HCT116 (cell line): ENCODE data around the gene SLC6A11. TPM values are rescaled to one million over a fixed set of nuclear protein-coding genes. Genes with fewer than 3 reads are reported as not detected.

Source experiments
- ATAC-seq: fragments of 200-7000 bp; cut with Tn5 transposase; 2 replicates; pipeline ENCODE4 v1.9.1; 2020; ENCODE audit warnings: mild to moderate bottlenecking, moderate library complexity
- BruUV-seq: library from RNA; stranded (reverse); fragments of 400-500 nt; replicated peaks from 2 replicates; lab custom pipeline; 2021; lab: Mats Ljungman, UMichigan
- CTCF ChIA-PET: fragments of 300-600 bp; sonication (Branson Sonifier 250); formaldehyde crosslinking; loops from one replicate; lab custom pipeline; 2021; ENCODE audit warnings: antibody characterized with exemption; lab: Charles Lee
- POLR2A ChIA-PET: fragments of 300-600, 350-600 bp; sonication (Branson Sonifier 250); formaldehyde crosslinking; loops from one replicate; lab custom pipeline; 2021; ENCODE audit warnings: antibody characterized with exemption; lab: Charles Lee
- RAD21 ChIA-PET, 2 experiments: fragments of 300-600 bp; sonication (Branson Sonifier 250); formaldehyde crosslinking; loops; one replicate each; lab custom pipeline; 2023; ENCODE audit warnings: low total read pairs in 2 of 2; ENCODE audit not compliant: uncharacterized antibody in 2 of 2, unreplicated experiment in 2 of 2, low non-redundant PET in 1 of 2; lab: Charles Lee
- DNase-seq: peaks from one replicate; pipeline ENCODE4 v3.0.0-alpha.2; 2010; ENCODE audit warnings: low read depth, low spot score
- H2AFZ ChIP-seq: fragments of 200-600 bp; shearing (Covaris generic), sonication (generic); 2 replicates; pipeline ENCODE4 v1.6.1; 2017; ENCODE audit warnings: low read depth, mixed run types, mixed read lengths, antibody characterized with exemption, low read length; ENCODE audit not compliant: poor library complexity, severe bottlenecking
- H3K27ac ChIP-seq: 2 replicates; pipeline ENCODE4 v1.5.1; 2012; ENCODE audit warnings: low read depth, low read length
- H3K27me3 ChIP-seq: fragments of 200-600 bp; sonication (generic); 2 replicates; pipeline ENCODE4 v1.6.1; 2016; ENCODE audit warnings: mixed run types, low read length, mixed read lengths; ENCODE audit not compliant: insufficient read depth
- H3K36me3 ChIP-seq, 2 experiments: fragments of 200-500 bp in 1 of 2; fragments of 200-600 bp in 1 of 2; sonication (Bioruptor generic) in 1 of 2; sonication (generic) in 1 of 2; 2 replicates each; pipeline versions ENCODE4 v1.5.1 to v1.6.1; 2014 to 2016; ENCODE audit warnings: low read length in 2 of 2, inconsistent platforms in 1 of 2, mixed read lengths in 1 of 2, mixed run types in 1 of 2; ENCODE audit not compliant: insufficient read depth in 2 of 2, control insufficient read depth in 1 of 2
- H3K4me1 ChIP-seq, 2 experiments: fragments of 200-600 bp in 1 of 2; sonication (generic) in 1 of 2; 2 replicates each; pipeline versions ENCODE4 v1.5.1 to v1.6.1; 2012 to 2017; ENCODE audit warnings: low read length in 2 of 2, inconsistent platforms in 1 of 2, mild to moderate bottlenecking in 1 of 2, mixed read lengths in 1 of 2, mixed run types in 1 of 2, moderate library complexity in 1 of 2; ENCODE audit not compliant: insufficient read depth in 2 of 2, control insufficient read depth in 1 of 2
- H3K4me2 ChIP-seq: fragments of 200-600 bp; sonication (generic); 2 replicates; pipeline ENCODE4 v1.6.1; 2017; ENCODE audit warnings: mixed run types, low read length, mixed read lengths
- H3K4me3 ChIP-seq, 2 experiments: fragments of 200-600 bp in 1 of 2; sonication (generic) in 1 of 2; replicated peaks in 1 of 2; 2 replicates each; pipeline ENCODE4 v1.5.1; 2011 to 2016; ENCODE audit warnings: low read length in 2 of 2, control low read depth in 1 of 2, low read depth in 1 of 2, mild to moderate bottlenecking in 1 of 2, mixed read lengths in 1 of 2, mixed run types in 1 of 2
- H3K79me2 ChIP-seq: fragments of 200-600 bp; sonication (generic); 2 replicates; pipeline ENCODE4 v1.6.1; 2017; ENCODE audit warnings: mild to moderate bottlenecking, mixed run types, low read length, moderate library complexity, mixed read lengths; ENCODE audit not compliant: insufficient read depth
- H3K9ac ChIP-seq: fragments of 200-600 bp; sonication (generic); 2 replicates; pipeline ENCODE4 v1.6.1; 2016; ENCODE audit warnings: low read length, mixed read lengths
- H3K9me2 ChIP-seq: fragments of 200-600 bp; sonication (generic), shearing (Covaris generic); 2 replicates; pipeline ENCODE4 v1.6.1; 2017; ENCODE audit warnings: mixed run types, mild to moderate bottlenecking, moderate library complexity; ENCODE audit not compliant: insufficient read depth
- H3K9me3 ChIP-seq, 2 experiments: fragments of 200-500 bp in 1 of 2; fragments of 200-600 bp in 1 of 2; sonication (Bioruptor generic) in 1 of 2; sonication (generic) in 1 of 2; 2 replicates each; pipeline ENCODE4 v1.6.1; 2014 to 2017; ENCODE audit warnings: low read length in 2 of 2, mixed read lengths in 2 of 2, inconsistent platforms in 1 of 2, low read depth in 1 of 2, mild to moderate bottlenecking in 1 of 2, mixed run types in 1 of 2, moderate library complexity in 1 of 2; ENCODE audit not compliant: control insufficient read depth in 1 of 2, insufficient read depth in 1 of 2
- H4K20me1 ChIP-seq: fragments of 200-600 bp; sonication (generic), shearing (Covaris generic); 2 replicates; pipeline ENCODE4 v1.6.1; 2017; ENCODE audit warnings: mixed run types, mild to moderate bottlenecking, moderate library complexity; ENCODE audit not compliant: insufficient read depth
- CTCF ChIP-seq, 3 experiments: fragments of 200-600 bp in 1 of 3; sonication (generic) in 1 of 3; IDR thresholded peaks in 2 of 3; conservative IDR thresholded peaks in 1 of 3; 2 replicates each; pipeline ENCODE4 v1.5.1; 2012 to 2017; ENCODE audit warnings: low read depth in 2 of 3, low read length in 2 of 3, antibody characterized with exemption in 1 of 3, borderline replicate concordance in 1 of 3, control low read depth in 1 of 3, mild to moderate bottlenecking in 1 of 3, mixed read lengths in 1 of 3, mixed run types in 1 of 3, moderate library complexity in 1 of 3; ENCODE audit not compliant: insufficient read depth in 1 of 3
- EGR1 ChIP-seq: IDR thresholded peaks from 2 replicates; pipeline ENCODE4 v1.6.1; 2012; ENCODE audit warnings: low read depth
- ELF1 ChIP-seq: IDR thresholded peaks from 2 replicates; pipeline ENCODE4 v1.6.1; 2012; ENCODE audit warnings: low read depth, borderline replicate concordance
- EZH2 ChIP-seq: fragments of 200-600 bp; sonication (generic); IDR thresholded peaks from 2 replicates; pipeline ENCODE4 v1.6.1; 2017; ENCODE audit warnings: antibody characterized with exemption, mixed run types
- RAD21 ChIP-seq: IDR thresholded peaks from 2 replicates; pipeline ENCODE4 v1.6.1; 2012; ENCODE audit warnings: low read depth, mild to moderate bottlenecking
- REST ChIP-seq: IDR thresholded peaks from 2 replicates; pipeline ENCODE4 v1.6.1; 2012; ENCODE audit warnings: low read depth
- SP1 ChIP-seq: IDR thresholded peaks from 2 replicates; pipeline ENCODE4 v1.6.1; 2012; ENCODE audit warnings: low read depth
- TCF7L2 ChIP-seq: IDR thresholded peaks from 2 replicates; pipeline ENCODE4 v1.7.0; 2011; ENCODE audit warnings: borderline replicate concordance, inconsistent platforms; ENCODE audit not compliant: insufficient read depth, insufficient read length; ENCODE audit errors: extremely low read depth
- YY1 ChIP-seq: IDR thresholded peaks from 2 replicates; pipeline ENCODE4 v1.6.1; 2011; ENCODE audit warnings: low read length, low read depth, moderate library complexity, mild to moderate bottlenecking; ENCODE audit not compliant: insufficient replicate concordance; ENCODE audit errors: extremely low read depth
- ZBTB33 ChIP-seq: IDR thresholded peaks from 2 replicates; pipeline ENCODE4 v1.6.1; 2011; ENCODE audit warnings: mild to moderate bottlenecking, low read length, moderate library complexity; ENCODE audit not compliant: insufficient replicate concordance; ENCODE audit errors: extremely low read depth
- ZNF274 ChIP-seq: fragments of 200-500 bp; sonication (Bioruptor generic); IDR thresholded peaks from 2 replicates; pipeline ENCODE4 v1.6.1; 2014; ENCODE audit warnings: mild to moderate bottlenecking, low read depth, low read length, inconsistent platforms
- intact Hi-C: fragments of 100-400 bp; cut with micrococcal nuclease; formaldehyde crosslinking; loops from 2 replicates; pipeline ENCODE4 v1.10.0; 2022
- total RNA-seq: library from RNA; stranded (reverse); gene quantifications from one replicate; pipeline ENCODE4 v1.2.1, GENCODE V29; 2021; ENCODE audit not compliant: unreplicated experiment

SLC6A11 gene
- total RNA-seq, 1 experiment from 2014 or later, result not detected

- Histone ChIP-seq H3K79me2 (no peaks in the 10 kb centered on the region), H3K9me2 (no peaks in the 10 kb centered on the region), H4K20me1 (no peaks in the 10 kb centered on the region), H3K4me1 (no peaks in the 10 kb centered on the region), H3K27me3 (peaks cover 39% of the 10 kb centered on the region), H3K4me2 (no peak overlapping the region), H2AFZ (no peak overlapping the region), H3K9ac (no peak overlapping the region), H3K4me3 (no peak overlapping the region), H3K36me3 (no peaks in the 10 kb centered on the region), H3K9me3 (no peaks in the 10 kb centered on the region), H3K27ac (no peak overlapping the region)
- BruUV-seq, result no TSS peak
- RAD21 ChIA-PET, result no interaction called here
- TF ChIP-seq TCF7L2, result no peak
- TF ChIP-seq REST, result no peak
- no peak for TF ChIP-seq EGR1
- no peak for DNase-seq
- no peak for ATAC-seq
- intact Hi-C loops, result no loop called here
- CTCF ChIA-PET, result no interaction called here
- POLR2A ChIA-PET, result no interaction called here
Measured at GRCh38 chr3:10837849-10838248, 21.8 kb downstream of the SLC6A11 start.

- Histone ChIP-seq H3K4me1 (no peaks in the 10 kb centered on the region), H2AFZ (no peak overlapping the region), H3K36me3 (no peaks in the 10 kb centered on the region), H3K4me3 (no peak overlapping the region), H3K9me2 (no peaks in the 10 kb centered on the region), H4K20me1 (no peaks in the 10 kb centered on the region), H3K9me3 (no peaks in the 10 kb centered on the region), H3K27me3 (peaks cover 49% of the 10 kb centered on the region), H3K9ac (no peak overlapping the region), H3K27ac (no peak overlapping the region), H3K79me2 (no peaks in the 10 kb centered on the region), H3K4me2 (no peak overlapping the region)
- POLR2A ChIA-PET, result no interaction called here
- intact Hi-C loops, result no loop called here
- RAD21 ChIA-PET, result no interaction called here
- DNase-seq, result no peak
- no TSS peak for BruUV-seq
- CTCF ChIA-PET, result no interaction called here
- no peak for ATAC-seq
- TF ChIP-seq EGR1, result no peak
- TF ChIP-seq YY1, result no peak
- TF ChIP-seq EZH2, result no peak
- no peak for TF ChIP-seq RAD21
- TF ChIP-seq ZNF274, result no peak
- no peak for TF ChIP-seq ZBTB33
- TF ChIP-seq SP1, result no peak
- no peak for TF ChIP-seq CTCF (IDR thresholded peaks at IDR 0.05 in 2 of 3, conservative IDR thresholded peaks at IDR 0.05 in 1 of 3; ENCODE audit: borderline replicate concordance in 1 of 3, insufficient read depth in 1 of 3, low read depth in 2 of 3, low read length in 2 of 3)
- TF ChIP-seq ELF1, result no peak
- TF ChIP-seq TCF7L2, result no peak
Measured at GRCh38 chr3:10839167-10839566, 23.1 kb downstream of the SLC6A11 start.
